Measurements from ENCODE around the gene CSNK1G3.

Gene CSNK1G3

GRCh38 chr5:123651234-123651633 is 139.3 kb downstream of the CSNK1G3 start:
- no peak for TF ChIP-seq POLR2AphosphoS5 (IDR thresholded peaks at IDR 0.05; ENCODE audit: borderline replicate concordance, low read depth, low read length)
- no peak for TF ChIP-seq FOXP2 (optimal IDR thresholded peaks at IDR 0.05; ENCODE audit: control extremely low read depth, extremely low read length, insufficient read depth)
- TF ChIP-seq EZH2 (IDR thresholded peaks at IDR 0.05) = no peak
- Histone ChIP-seq H3K4me3 (no peak overlapping the region), H3K9me3 (ENCODE audit: low read depth, low read length) (no peaks in the 10 kb centered on the region), H3K27ac (no peak overlapping the region), H3K36me3 (ENCODE audit: insufficient read depth, low read length) (no peaks in the 10 kb centered on the region), H3K9ac (ENCODE audit: insufficient read length) (no peak overlapping the region)
- no peak for DNase-seq (ENCODE audit: low read depth, low spot score)

GRCh38 chr5:123659011-123659410 is 147.0 kb downstream of the CSNK1G3 start:
- Histone ChIP-seq H3K9ac (ENCODE audit: insufficient read length) (no peak overlapping the region), H3K9me3 (ENCODE audit: low read depth, low read length) (no peaks in the 10 kb centered on the region), H3K36me3 (ENCODE audit: insufficient read depth, low read length) (no peaks in the 10 kb centered on the region), H3K4me3 (no peak overlapping the region), H3K27ac (no peak overlapping the region)
- no peak for DNase-seq (ENCODE audit: low read depth, low spot score)
- TF ChIP-seq EZH2 (IDR thresholded peaks at IDR 0.05) (no peak), POLR2AphosphoS5 (IDR thresholded peaks at IDR 0.05; ENCODE audit: borderline replicate concordance, low read depth, low read length) (no peak), FOXP2 (optimal IDR thresholded peaks at IDR 0.05; ENCODE audit: control extremely low read depth, extremely low read length, insufficient read depth) (no peak)

DNA sequence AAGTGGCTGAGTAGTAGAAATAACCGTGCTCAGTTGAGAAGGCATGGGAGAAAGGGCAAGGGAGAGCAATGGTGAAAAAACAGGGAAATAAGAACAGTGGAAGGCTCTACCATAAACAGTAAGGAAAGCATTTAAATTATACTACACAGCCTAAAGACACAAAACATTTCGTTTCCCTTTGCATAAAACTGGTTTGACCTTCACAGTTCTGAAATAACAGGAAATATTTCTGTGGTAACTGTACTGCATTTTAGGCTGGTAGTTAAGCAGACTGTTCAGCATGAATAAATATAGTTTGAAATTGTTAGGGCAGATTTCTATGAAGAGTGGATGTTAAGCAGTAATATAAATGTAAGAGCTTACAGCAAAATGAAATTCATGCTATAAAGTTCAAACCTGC is 147.5 kb downstream of the CSNK1G3 start:
- no peaks in the 10 kb centered on the region for H3K9me3 ChIP-seq (ENCODE audit: low read depth, low read length)
- no peak overlapping the region for H3K9ac ChIP-seq (ENCODE audit: insufficient read length)
- H3K4me3 ChIP-seq = no peak overlapping the region
- H3K36me3 ChIP-seq (ENCODE audit: insufficient read depth, low read length) = no peaks in the 10 kb centered on the region
- no peak for TF ChIP-seq EZH2 (IDR thresholded peaks at IDR 0.05)
- TF ChIP-seq POLR2AphosphoS5 (IDR thresholded peaks at IDR 0.05; ENCODE audit: borderline replicate concordance, low read depth, low read length) = no peak
- no peak for TF ChIP-seq FOXP2 (optimal IDR thresholded peaks at IDR 0.05; ENCODE audit: control extremely low read depth, extremely low read length, insufficient read depth)
- no peak for DNase-seq (ENCODE audit: low read depth, low spot score)
- no peak overlapping the region for H3K27ac ChIP-seq

- no peak for DNase-seq (ENCODE audit: low read depth, low spot score)
- no peak overlapping the region for H3K27ac ChIP-seq
- TF ChIP-seq POLR2AphosphoS5 (IDR thresholded peaks at IDR 0.05; ENCODE audit: borderline replicate concordance, low read depth, low read length) (no peak), FOXP2 (optimal IDR thresholded peaks at IDR 0.05; ENCODE audit: control extremely low read depth, extremely low read length, insufficient read depth) (no peak), EZH2 (IDR thresholded peaks at IDR 0.05) (no peak)
Observed at GRCh38 chr5:123664961-123665360, 153.0 kb downstream of the CSNK1G3 start.

DNA sequence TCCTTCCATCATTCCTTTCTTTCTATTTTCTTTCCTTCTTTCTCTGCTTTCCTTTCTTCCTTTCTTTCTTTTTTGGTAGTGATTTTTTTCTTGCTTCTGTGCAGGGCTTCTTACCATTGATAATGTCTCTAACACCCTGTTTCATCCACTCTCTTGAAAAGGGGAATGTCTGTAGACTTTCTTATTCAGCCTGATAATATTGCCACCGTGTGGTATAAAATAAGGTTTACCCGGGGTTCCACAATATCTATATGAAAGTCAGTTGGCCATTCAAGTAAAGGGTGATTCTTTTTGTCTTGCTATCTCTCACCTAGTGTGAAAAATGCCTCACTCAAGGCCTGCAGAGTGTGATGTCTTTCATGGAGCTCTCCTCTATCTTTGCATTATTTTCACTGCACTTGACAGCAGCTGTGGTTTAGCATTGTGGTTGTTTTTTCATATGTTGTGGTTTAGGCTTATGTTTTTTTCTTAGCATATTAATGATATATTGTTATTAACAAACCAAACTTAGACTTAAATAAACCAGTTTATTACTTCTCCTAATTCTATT is 153.9 kb downstream of the CSNK1G3 start:
- no peaks in the 10 kb centered on the region for H3K9me3 ChIP-seq (ENCODE audit: low read depth, low read length)
- H3K4me3 ChIP-seq = no peak overlapping the region
- no peaks in the 10 kb centered on the region for H3K36me3 ChIP-seq (ENCODE audit: insufficient read depth, low read length)
- peak; percentile 1 for DNase-seq (ENCODE audit: low read depth, low spot score)
- no peak overlapping the region for H3K27ac ChIP-seq
- TF ChIP-seq FOXP2 (optimal IDR thresholded peaks at IDR 0.05; ENCODE audit: control extremely low read depth, extremely low read length, insufficient read depth) (no peak), EZH2 (IDR thresholded peaks at IDR 0.05) (no peak), POLR2AphosphoS5 (IDR thresholded peaks at IDR 0.05; ENCODE audit: borderline replicate concordance, low read depth, low read length) (no peak)
- H3K9ac ChIP-seq (ENCODE audit: insufficient read length) = no peak overlapping the region

More at GRCh38 chr5:123664961-123665360, 153.0 kb downstream of the CSNK1G3 start:
- Histone ChIP-seq H3K4me3 (no peak overlapping the region), H3K9me3 (ENCODE audit: low read depth, low read length) (no peaks in the 10 kb centered on the region), H3K9ac (ENCODE audit: insufficient read length) (no peak overlapping the region), H3K36me3 (ENCODE audit: insufficient read depth, low read length) (no peaks in the 10 kb centered on the region)
